CD4-positive, alpha-beta T cell treated with Interleukin-21 for 1 hour (primary cell): ENCODE results near the gene CMSS1.
"Not testable (repeated sequence)": the region's sequence is repeated elsewhere in the genome, so short reads cannot be mapped to it uniquely, and the experiment has no call there.

ENCODE experiments used
- DNase-seq: peaks from one replicate; pipeline ENCODE4 v3.0.0-alpha.2; 2020

Gene CMSS1

GRCh38 chr3:99818818-99819217 lies 1.2 kb downstream of the CMSS1 start:
- DNase-seq = no peak

GRCh38 chr3:99823723-99824711 lies 6.4 kb downstream of the CMSS1 start:
- DNase-seq = no peak

DNA sequence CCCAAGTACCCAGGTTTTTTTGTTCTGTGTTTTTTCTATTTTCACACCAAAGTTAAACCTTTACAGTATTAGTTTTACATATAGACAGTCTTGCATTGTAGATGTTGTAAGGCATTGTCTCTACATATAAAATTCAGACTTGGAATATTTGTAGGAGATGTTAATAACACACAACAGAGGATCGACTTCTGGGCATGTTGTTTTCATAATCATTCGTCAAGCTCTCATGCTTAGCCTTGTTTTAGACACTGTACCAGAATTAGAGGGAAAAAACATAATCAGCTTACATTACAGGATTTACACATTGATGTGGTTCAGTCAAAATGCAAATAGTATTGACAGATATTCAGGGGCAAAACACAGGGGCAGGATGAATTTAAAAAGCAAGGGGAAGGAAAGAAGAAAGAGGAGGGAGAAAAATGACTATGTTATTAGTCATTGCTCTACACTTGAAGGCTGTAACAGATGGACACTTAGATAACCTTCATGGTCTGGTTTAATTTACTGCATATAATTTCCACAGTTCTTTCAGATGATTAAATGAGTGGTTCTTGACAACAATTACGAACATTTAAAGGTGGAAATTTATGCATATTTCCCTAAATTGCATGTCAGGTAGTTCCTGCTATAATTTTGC lies 7.5 kb downstream of the CMSS1 start:
- no peak for DNase-seq

- DNase-seq = no peak
These were observed 12.2 kb downstream of the CMSS1 start for GRCh38 chr3:99829844-99830243.

DNA sequence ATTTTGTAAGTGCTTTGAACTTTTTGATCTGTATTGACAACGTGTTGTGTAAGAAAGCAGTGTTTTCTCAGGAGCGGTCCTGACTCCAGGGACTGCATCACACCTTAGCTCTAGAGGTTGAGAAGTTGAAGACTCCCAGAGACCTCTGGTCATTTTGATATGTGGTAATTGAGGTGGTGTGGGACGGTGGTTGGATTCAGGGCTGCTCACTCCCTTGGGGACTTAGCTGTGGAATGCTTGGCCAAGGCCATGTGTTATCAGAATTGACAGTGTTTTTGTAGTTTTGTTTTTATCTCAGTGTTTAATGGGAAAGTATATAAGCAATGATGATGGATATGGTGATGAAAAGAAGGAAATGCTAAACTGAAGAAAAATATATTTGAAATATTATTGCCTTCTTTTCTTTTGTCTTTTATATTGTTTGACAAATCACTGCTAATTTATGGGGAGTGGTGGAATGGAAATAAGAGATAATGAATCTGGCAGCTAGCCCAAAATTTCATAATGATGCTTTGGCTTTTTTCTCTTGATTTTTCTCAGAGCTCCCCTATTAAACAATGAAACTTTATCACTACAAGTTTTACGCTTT lies 16.0 kb downstream of the CMSS1 start:
- DNase-seq = no peak

DNA sequence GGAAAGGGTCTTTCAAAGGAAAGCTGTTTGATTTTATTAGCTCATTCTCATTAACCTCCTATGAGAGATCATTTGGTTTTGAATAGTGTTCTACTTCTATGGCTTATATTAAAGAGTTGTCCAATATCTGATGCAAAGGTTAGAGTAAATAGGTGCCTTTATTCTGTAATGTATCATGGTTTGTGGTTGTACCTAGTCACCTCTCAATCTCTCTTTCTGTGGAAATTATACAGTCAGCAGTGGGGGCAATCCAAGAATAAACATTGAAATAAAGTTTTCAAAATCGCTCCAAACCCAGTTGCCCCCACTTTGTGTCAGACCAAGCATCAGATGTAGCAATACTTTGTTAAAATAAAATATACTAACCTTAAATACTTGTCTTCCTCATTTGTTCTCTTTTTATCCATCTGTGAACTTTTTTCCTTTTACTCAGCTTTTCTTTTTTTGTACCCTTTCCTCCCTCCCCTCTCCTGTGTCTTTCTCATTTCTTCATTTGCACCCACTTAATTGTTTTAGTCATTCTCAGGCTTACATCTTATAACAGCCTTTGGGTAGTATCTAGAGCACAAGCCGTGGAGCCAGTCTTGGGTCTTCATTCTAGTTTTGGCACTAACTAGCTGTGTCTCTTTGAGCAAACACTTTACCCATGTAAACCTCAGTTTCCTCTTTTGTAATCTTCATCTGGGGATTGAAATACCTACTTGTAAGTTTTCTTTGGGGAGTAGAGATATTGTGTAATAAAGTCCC lies 16.7 kb downstream of the CMSS1 start:
- no peak for DNase-seq

DNA sequence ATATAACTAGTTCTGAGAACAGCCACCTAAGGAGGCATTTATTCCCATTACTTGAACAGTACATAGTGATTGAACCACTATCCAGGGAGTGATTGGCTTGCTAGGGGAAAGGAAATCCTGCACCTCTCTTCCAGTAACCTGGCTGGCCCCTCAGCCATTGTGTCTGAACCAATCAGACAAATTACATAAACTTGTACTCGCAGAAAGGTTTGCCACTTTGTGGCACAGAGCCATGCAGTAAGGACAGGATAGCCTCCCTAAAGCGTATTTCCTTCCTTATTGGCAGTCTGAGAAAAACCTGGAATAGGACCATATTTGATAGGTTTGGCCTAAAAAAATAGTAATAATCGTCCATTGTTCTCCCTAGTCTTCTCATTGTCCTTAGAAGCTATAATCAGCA lies 19.0 kb downstream of the CMSS1 start:
- no peak for DNase-seq

DNA sequence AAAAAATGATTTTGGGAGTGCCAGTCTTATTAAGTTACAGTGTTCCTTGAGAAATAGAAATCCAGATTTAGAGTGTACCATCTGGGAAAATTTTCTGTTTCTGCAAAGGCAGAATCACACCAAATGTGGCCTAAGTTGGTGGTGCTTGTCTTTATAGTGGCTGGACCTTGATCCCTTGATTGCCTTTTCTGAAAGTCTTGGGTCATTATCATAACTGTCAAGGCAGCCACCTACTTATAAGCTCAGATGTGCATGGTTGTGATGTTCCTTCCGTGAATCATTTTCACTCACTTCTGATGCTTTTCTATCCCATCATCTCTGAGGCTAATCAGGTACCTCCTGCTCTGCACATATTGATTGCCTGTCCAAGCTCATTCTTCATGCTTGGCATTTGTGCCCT lies 20.1 kb downstream of the CMSS1 start:
- no peak for DNase-seq

GRCh38 chr3:99838755-99839154 lies 21.1 kb downstream of the CMSS1 start:
- DNase-seq = no peak

DNA sequence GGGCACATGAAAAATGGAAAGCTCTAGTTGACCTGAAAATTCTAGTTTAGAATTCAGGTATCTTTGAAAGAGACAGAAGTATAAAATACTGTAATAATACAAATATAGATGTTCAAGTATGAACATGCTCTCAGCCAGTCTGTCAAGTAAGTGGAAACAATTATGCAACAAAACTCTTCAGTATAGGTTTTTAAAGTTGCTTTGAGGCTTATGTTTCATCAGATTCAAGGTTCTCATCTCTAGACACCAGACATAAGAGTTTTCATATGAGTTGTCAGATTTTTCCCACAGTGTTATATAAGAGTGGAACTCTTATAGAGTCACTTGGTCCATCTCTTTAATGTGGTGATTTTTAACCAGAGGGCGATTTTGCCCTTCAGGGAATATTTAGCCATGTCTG lies 22.0 kb downstream of the CMSS1 start:
- DNase-seq = no peak

- DNase-seq = not testable (repeated sequence)
These were observed 24.3 kb downstream of the CMSS1 start for GRCh38 chr3:99841949-99842348.

DNA sequence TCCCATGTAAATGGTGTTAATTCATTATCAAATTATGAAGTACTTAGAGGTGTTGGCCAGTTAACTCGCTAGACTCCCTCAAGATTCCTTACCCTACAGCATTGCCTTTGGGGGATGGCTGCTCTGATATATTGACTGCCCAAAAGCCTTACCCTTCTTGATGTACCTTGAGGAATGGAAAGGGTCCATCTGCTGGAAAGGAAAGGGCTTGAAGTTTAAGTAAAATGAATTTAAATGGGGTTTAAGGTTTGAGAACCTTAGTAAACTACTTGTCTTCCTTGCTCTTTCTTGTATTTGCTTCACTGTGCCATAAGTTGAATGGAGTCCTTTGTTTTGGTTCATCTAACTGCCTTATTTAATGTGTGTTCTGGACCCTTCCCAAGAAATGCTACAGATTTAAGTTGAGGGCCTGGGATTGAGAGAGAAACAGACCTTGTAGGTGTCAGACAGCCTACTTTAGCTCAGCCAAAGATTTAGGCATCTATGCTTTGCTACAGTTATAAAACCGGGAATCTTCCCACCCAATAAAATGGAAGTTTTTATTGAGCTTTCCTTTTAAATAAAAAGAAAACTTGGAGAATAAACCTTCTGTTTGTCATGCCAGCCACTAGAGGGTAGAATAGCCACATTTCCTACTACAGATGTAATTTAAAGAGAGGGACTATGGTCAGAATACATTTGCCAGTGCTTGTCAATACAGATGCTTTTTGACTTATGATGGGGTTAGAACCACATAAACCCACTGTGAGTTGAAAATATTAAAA lies 25.3 kb downstream of the CMSS1 start:
- DNase-seq = no peak

DNA sequence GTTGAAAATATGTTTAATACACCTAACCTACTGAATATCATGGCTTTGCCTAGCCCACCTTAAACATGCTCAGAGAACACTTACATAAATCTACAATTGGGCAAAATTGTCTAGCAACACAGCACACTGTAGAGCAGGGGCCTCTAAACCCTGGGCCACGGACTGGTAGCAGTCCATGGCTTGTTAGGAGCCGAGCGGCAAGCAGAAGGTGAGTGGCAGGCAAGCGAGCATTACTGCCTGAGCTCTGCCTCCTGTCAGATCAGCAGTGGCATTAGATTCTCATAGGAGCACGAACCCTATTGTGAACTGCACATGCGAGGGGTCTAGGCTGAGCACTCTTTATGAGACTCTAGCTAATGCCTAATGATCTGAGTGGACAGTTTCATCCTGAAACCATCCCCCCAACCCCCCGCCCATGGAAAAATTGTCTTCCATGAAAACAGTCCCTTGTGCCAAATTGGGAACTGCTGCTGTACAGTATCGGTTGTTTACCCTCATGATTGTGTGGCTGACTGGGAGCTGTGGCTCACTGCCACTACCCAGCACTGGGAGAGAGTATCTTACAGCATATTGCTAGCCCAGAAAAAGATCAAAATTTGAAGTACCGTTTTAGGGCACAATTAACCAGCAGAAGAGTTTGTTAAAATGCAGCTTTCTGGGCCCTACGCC lies 26.1 kb downstream of the CMSS1 start:
- no peak for DNase-seq

DNA sequence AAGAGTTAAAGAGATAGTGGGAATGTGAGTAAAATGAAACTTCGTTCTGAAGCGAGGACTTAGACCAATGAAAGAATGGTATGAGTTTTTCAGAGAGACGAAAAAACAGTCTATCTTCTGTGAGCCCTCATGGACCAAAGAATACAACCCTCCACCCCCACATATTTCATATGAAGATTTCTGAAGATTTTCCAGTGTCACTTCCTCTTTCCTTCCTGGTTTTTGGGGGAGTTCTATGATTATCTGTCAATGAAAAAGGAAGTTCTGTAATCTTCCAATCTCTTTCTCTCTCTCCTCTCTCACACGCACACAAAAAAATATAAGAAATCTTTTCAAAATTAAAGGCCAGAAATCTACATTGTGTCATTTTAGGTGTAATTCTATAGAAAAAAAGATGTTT lies 27.7 kb downstream of the CMSS1 start:
- no peak for DNase-seq

- no peak for DNase-seq
These were observed 28.3 kb downstream of the CMSS1 start for GRCh38 chr3:99845999-99846398.

- DNase-seq = no peak
These were observed 29.0 kb downstream of the CMSS1 start for GRCh38 chr3:99846477-99847160.

- DNase-seq = no peak
These were observed 30.8 kb downstream of the CMSS1 start for GRCh38 chr3:99848433-99848832.

DNA sequence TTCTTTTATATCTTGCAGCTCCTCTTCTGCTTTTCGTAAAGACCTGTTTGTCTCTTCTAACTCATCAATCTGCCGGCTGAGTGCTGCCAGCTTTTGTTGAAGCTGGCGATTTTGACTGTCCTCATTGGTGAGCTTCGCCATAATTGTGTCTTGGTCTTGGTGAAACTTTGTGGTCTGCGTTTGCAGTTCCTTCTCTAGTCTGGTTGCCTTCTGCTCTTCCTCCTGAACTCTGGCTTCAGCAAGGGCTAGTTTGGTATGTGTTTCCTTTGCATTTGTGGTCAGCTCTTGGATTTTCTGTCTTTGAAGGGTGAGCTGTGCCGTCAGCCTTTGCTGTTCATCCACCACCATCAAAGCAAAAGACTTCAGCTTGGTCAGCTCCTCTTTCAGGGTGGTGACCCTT lies 32.9 kb downstream of the CMSS1 start:
- no peak for DNase-seq

DNA sequence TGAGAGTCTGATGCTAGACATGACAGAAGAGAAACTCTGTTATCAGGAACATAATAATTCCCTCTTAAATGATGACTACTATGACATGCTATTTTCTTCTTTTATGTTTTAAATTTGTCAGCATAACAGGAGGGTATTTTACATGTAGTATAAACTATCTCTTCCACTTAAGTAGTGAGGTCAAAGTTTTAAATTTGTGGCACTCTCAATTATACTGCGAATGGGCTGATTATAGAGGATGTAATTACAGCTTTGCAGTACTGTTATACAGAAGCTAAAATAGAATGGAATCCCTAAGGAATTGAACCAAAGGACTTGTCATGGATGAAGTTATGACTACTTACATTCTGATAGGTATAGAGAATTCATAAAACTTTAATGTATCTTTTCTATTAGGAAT lies 34.3 kb downstream of the CMSS1 start:
- DNase-seq = no peak

DNA sequence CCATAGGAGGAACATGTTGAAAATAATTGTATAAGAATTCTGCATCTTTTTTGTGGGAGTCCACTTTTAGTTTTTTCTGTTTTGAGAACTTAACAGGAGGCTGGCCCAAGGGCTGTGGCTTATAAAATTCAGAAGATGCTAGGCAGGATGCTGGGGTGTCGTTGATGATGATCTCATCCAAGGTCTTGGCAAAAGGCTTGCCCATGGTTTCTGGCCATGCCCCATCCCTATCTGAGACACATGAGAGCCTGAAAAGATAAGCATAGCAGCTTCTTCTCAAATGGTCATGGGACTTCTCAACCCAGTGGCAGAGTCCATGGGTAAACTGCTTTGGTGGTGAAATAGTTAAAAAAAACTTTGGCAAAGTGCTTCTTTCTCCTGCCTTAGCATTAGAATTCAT lies 35.2 kb downstream of the CMSS1 start:
- no peak for DNase-seq

- no peak for DNase-seq
These were observed 37.2 kb downstream of the CMSS1 start for GRCh38 chr3:99854756-99855298.
